ENCODE data around the gene ZNF286A. TPM values are rescaled to one million over a fixed set of nuclear protein-coding genes. Genes with fewer than 3 reads are reported as not detected.
"Not testable (repeated sequence)": the region's sequence is repeated elsewhere in the genome, so short reads cannot be mapped to it uniquely, and the experiment has no call there.

ZNF286A gene
- polyA plus RNA-seq, 1 donor from 2014 or later: 98.1 TPM

GRCh38 chr17:15749403-15749802 lies 49.9 kb downstream of the ZNF286A start:
- not testable (repeated sequence) for H3K36me3 ChIP-seq (ENCODE audit: insufficient read depth, low read length); H3K27me3 ChIP-seq (ENCODE audit: insufficient read depth, low read depth, low read length); H3K9me3 ChIP-seq (ENCODE audit: low read length); H3K9ac ChIP-seq (ENCODE audit: low read length); H2AFZ ChIP-seq (ENCODE audit: low read depth, low read length); H3K4me2 ChIP-seq (ENCODE audit: low read length); H3F3A ChIP-seq (ENCODE audit: insufficient read depth, low read length, poor library complexity, severe bottlenecking); H4K20me1 ChIP-seq (ENCODE audit: insufficient read depth); H3K27ac ChIP-seq (ENCODE audit: low read length); H3K4me3 ChIP-seq (ENCODE audit: low read length); H3K9me2 ChIP-seq (ENCODE audit: insufficient read depth, low read length); H3K79me2 ChIP-seq (replicated peaks; ENCODE audit: insufficient read depth, low read length)

DNA sequence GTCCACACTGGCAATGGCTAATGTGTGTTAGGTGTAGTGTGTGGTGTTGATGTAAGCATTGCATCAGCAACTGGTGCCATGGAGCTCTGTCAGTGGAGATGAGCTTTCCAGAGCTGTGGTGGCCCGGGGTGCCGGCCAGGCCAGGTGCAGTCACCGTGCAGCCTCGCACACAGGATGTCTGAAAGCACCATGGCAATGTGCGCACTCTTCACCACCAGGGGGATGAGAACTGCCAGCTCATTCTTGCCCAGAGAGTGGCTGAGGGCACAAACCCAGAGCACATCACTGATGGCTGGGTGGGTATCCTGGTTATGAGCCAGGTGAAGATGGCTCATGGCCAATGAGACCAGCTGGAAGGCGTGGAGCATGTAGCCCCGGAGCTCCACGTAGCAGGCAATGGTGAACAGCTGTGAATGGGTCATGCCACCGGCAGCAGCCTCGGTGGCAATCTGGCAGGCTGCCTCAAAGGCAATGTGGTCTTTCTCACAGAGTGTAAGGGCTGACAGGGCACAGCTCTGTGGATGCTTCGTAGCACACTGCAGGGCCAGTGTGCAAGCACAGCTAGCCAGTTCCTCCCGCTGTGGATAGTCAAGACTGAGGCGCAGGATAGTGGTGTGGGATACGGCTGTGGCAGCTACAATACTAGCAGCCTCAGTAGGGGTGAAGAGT lies 69.4 kb downstream of the ZNF286A start:
- not testable (repeated sequence) for H3K9ac ChIP-seq (ENCODE audit: low read length); H3K27ac ChIP-seq (ENCODE audit: low read length); H2AFZ ChIP-seq (ENCODE audit: low read depth, low read length); H4K20me1 ChIP-seq (ENCODE audit: insufficient read depth); H3K36me3 ChIP-seq (ENCODE audit: insufficient read depth, low read length); H3K4me2 ChIP-seq (ENCODE audit: low read length); H3K9me2 ChIP-seq (ENCODE audit: insufficient read depth, low read length); H3K9me3 ChIP-seq (ENCODE audit: low read length); H3K4me3 ChIP-seq (ENCODE audit: low read length); H3F3A ChIP-seq (ENCODE audit: insufficient read depth, low read length, poor library complexity, severe bottlenecking); H3K79me2 ChIP-seq (replicated peaks; ENCODE audit: insufficient read depth, low read length); H3K27me3 ChIP-seq (ENCODE audit: insufficient read depth, low read depth, low read length)

Small RNA genes lying within 50 kb of the gene (small RNA-seq; reads per million reads assigned to genes)
- 0 reads per million in 3 experiments for gene ZNF29P

Other genes with a start within 250 kb of the ZNF286A start
- gene CDRT4, start 232.1 kb upstream of the ZNF286A start, polyA plus RNA-seq: 22.5 and 26.9 TPM in 2 replicates
- 8.9 and 10.9 TPM in 2 replicates for gene TVP23C, start 136.3 kb upstream of the ZNF286A start, polyA plus RNA-seq
- gene FBXW10B, start 80.0 kb upstream of the ZNF286A start, polyA plus RNA-seq: 0.51 TPM in 1 of 2 replicates, not detected in the other
- 34.5 and 34.9 TPM in 2 replicates for gene TRIM16, start 15.4 kb upstream of the ZNF286A start, polyA plus RNA-seq
- 4.1 and 7.5 TPM in 2 replicates for gene TBC1D26, start 32.5 kb downstream of the ZNF286A start, polyA plus RNA-seq
- 0.78 TPM in 1 of 2 replicates, not detected in the other for gene ADORA2B, start 245.4 kb downstream of the ZNF286A start, polyA plus RNA-seq